ENCODE measurements around the gene CDH4. TPM values are rescaled to one million over a fixed set of nuclear protein-coding genes. Genes with fewer than 3 reads are reported as not detected.

CDH4 gene
- total RNA-seq, 1 donor from 2014 or later = 8.9 TPM

GRCh38 chr20:61536671-61537070 is 284.6 kb downstream of the CDH4 start:
- peaks cover 27% of the 10 kb centered on the region for H3K4me1 Mint-ChIP-seq
- no peak overlapping the region for H3K27ac Mint-ChIP-seq (ENCODE audit: unreplicated experiment)
- no peaks in the 10 kb centered on the region for H3K9me3 Mint-ChIP-seq

GRCh38 chr20:61537239-61538182 is 285.4 kb downstream of the CDH4 start:
- H3K27ac Mint-ChIP-seq (ENCODE audit: unreplicated experiment) = no peak overlapping the region
- no peaks in the 10 kb centered on the region for H3K36me3 Mint-ChIP-seq (ENCODE audit: low read depth)
- no peak overlapping the region for H3K4me3 Mint-ChIP-seq
- no peaks in the 10 kb centered on the region for H3K27me3 Mint-ChIP-seq (ENCODE audit: low read depth)
- peak; percentile 26 for DNase-seq (ENCODE audit: low read depth, low spot score)
- TF ChIP-seq CTCF (conservative IDR thresholded peaks at IDR 0.05) = no peak
- H3K4me1 Mint-ChIP-seq = peaks cover 27% of the 10 kb centered on the region
- H3K9me3 Mint-ChIP-seq = no peaks in the 10 kb centered on the region

More at GRCh38 chr20:61536671-61537070, 284.6 kb downstream of the CDH4 start:
- Mint-ChIP-seq H3K27me3 (ENCODE audit: low read depth) (no peaks in the 10 kb centered on the region), H3K36me3 (ENCODE audit: low read depth) (no peaks in the 10 kb centered on the region), H3K4me3 (no peak overlapping the region)
- no peak for DNase-seq (ENCODE audit: low read depth, low spot score)
- no peak for TF ChIP-seq CTCF (conservative IDR thresholded peaks at IDR 0.05)

DNA sequence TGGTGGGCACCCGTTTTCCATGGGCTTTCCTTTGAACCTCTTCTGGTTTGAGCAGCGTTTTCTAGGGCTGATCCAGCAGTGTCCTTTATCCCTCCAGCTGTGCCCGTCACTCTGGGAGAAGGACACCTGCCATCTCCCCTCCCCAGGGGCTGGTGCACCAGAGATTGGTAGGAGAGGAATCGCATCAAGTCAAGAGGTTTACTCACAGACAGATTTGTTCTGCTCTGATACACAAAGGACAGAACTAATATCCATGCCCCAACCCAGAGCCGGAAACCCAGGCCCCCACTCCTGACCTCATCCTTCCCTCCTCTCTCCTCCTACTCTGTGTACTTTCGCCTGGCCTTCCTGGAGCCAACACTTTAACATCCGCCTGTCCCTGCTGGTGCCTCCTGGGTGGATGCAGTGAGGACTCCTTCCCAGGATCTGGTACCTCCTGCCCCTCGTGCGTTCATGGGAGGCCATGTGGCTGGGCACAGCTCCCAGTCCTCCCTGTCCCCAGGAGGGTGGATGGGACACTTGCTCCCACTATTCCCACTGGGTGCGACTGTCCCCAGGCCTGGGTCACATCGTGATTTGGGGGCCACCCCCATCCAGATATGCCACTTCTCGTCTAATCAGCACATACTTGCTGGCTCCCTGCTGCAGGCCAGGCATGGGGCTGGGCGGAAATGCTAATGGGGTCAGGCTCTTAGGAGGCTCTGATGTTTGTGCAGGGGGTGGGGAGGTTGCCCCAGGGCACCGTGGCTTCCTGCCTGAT is 286.3 kb downstream of the CDH4 start:
- TF ChIP-seq CTCF (conservative IDR thresholded peaks at IDR 0.05) = no peak
- no peak for DNase-seq (ENCODE audit: low read depth, low spot score)
- Mint-ChIP-seq H3K27me3 (ENCODE audit: low read depth) (no peaks in the 10 kb centered on the region), H3K36me3 (ENCODE audit: low read depth) (no peaks in the 10 kb centered on the region), H3K4me3 (no peak overlapping the region), H3K9me3 (no peaks in the 10 kb centered on the region), H3K27ac (ENCODE audit: unreplicated experiment) (peak overlapping the region; percentile 84), H3K4me1 (peaks cover 27% of the 10 kb centered on the region)

GRCh38 chr20:61538943-61539265 is 286.8 kb downstream of the CDH4 start:
- no peaks in the 10 kb centered on the region for H3K9me3 Mint-ChIP-seq
- no peak overlapping the region for H3K27ac Mint-ChIP-seq (ENCODE audit: unreplicated experiment)
- peaks cover 27% of the 10 kb centered on the region for H3K4me1 Mint-ChIP-seq
- H3K27me3 Mint-ChIP-seq (ENCODE audit: low read depth) = no peaks in the 10 kb centered on the region
- H3K4me3 Mint-ChIP-seq = no peak overlapping the region
- TF ChIP-seq CTCF (conservative IDR thresholded peaks at IDR 0.05) = no peak
- no peak for DNase-seq (ENCODE audit: low read depth, low spot score)
- no peaks in the 10 kb centered on the region for H3K36me3 Mint-ChIP-seq (ENCODE audit: low read depth)

DNA sequence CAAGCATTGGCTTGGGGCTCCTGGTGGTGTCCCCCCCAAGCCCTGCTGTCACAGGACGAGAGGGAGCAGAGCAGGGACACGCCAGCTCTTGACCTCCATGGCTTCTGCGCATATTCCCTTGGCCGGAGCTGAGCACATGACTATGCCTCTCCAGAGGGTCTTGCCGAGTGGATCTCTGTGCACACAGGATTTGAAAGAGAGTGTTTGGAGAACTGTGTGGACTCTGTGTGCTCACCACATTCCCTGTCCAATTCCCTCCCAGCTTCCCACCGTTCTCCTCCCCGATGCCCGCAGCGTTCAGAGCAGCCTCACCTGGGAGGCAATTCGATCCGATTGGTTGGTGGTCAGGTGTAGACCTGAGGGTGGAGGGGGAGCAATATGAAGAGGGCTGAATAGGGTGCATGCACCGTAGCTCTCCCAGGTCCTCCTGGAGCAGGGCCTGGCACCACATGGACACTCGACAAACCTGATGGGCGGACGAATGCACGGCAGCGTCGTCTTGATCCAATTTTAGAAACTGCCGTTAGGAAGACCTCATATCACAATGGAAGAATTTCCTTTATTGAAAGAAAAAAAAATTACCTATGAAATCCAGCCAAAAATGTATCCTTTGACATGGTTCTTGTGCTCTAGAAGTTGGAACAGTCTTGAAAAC is 287.8 kb downstream of the CDH4 start:
- Mint-ChIP-seq H3K27ac (ENCODE audit: unreplicated experiment) (no peak overlapping the region), H3K4me3 (no peak overlapping the region), H3K27me3 (ENCODE audit: low read depth) (no peaks in the 10 kb centered on the region), H3K9me3 (no peaks in the 10 kb centered on the region), H3K36me3 (ENCODE audit: low read depth) (no peaks in the 10 kb centered on the region), H3K4me1 (peaks cover 27% of the 10 kb centered on the region)
- no peak for TF ChIP-seq CTCF (conservative IDR thresholded peaks at IDR 0.05)
- DNase-seq (ENCODE audit: low read depth, low spot score) = no peak

All from neural crest cell (in vitro differentiated cells).